ENCODE results near the gene LHFPL2. TPM values are rescaled to one million over a fixed set of nuclear protein-coding genes. Genes with fewer than 3 reads are reported as not detected.

The LHFPL2 gene
- total RNA-seq, 1 experiment from 2014 or later = 49.7 TPM

DNA sequence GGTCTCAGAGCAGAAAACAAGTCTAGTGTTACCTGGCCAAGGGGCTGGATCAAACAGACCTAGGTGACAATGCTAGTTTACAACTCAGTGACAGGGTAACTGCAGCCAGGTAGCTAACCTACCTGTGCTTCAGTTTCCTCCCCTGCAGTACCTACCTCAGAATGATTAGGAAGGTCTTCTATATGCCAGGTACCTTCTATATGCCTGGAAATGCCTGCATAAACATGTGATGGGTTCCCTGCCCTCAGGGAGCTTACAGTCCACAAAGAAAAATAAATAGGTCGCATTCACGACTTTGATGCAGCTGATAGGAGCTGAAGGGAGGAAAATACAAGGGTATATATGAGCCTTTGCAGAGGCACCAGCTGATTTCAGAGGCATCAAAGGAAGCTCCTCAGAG, 16.1 kb downstream of the LHFPL2 start:
- Mint-ChIP-seq H3K9me3 (ENCODE audit: unreplicated experiment) (no peaks in the 10 kb centered on the region), H3K36me3 (ENCODE audit: insufficient read depth, unreplicated experiment) (peaks cover 35% of the 10 kb centered on the region), H3K27me3 (ENCODE audit: insufficient read depth, unreplicated experiment) (no peaks in the 10 kb centered on the region), H3K4me3 (ENCODE audit: unreplicated experiment) (no peak overlapping the region), H3K27ac (ENCODE audit: unreplicated experiment) (peak overlapping the region; percentile 51), H3K4me1 (ENCODE audit: low read depth, unreplicated experiment) (peaks cover 25% of the 10 kb centered on the region)
- ChIA-PET CTCF (interaction anchor here (0.6 kb wide), 1 partner anchor 1509 kb away, joined by 3 read pairs; no protein-coding TSS in a partner anchor), POLR2A (no interaction called here)
- no TSS peak for BruUV-seq (replicated peaks)
- TF ChIP-seq, protein P1, sequence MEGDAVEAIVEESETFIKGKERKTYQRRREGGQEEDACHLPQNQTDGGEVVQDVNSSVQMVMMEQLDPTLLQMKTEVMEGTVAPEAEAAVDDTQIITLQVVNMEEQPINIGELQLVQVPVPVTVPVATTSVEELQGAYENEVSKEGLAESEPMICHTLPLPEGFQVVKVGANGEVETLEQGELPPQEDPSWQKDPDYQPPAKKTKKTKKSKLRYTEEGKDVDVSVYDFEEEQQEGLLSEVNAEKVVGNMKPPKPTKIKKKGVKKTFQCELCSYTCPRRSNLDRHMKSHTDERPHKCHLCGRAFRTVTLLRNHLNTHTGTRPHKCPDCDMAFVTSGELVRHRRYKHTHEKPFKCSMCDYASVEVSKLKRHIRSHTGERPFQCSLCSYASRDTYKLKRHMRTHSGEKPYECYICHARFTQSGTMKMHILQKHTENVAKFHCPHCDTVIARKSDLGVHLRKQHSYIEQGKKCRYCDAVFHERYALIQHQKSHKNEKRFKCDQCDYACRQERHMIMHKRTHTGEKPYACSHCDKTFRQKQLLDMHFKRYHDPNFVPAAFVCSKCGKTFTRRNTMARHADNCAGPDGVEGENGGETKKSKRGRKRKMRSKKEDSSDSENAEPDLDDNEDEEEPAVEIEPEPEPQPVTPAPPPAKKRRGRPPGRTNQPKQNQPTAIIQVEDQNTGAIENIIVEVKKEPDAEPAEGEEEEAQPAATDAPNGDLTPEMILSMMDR (IDR thresholded peaks at IDR 0.05; ENCODE audit: insufficient read depth in 1 of 2, low read depth in 1 of 2, low read length in 1 of 2, severe bottlenecking in 1 of 2, unreplicated experiment in 1 of 2) = no peak
- peaks cover 3% of the 10 kb centered on the region for H3K36me3 ChIP-seq (ENCODE audit: control insufficient read depth, insufficient read depth, low read length)
- no peaks in the 10 kb centered on the region for H3K27me3 ChIP-seq (replicated peaks; ENCODE audit: control insufficient read depth, insufficient read depth, low read length)
- intact Hi-C loops (cut with micrococcal nuclease; ENCODE audit: unreplicated experiment) = no loop called here
- H3K4me3 ChIP-seq (ENCODE audit: low read depth, low read length) = no peak overlapping the region
- no peak for DNase-seq
- H3K4me1 ChIP-seq = peaks cover 11% of the 10 kb centered on the region
- H3K9me3 ChIP-seq = no peaks in the 10 kb centered on the region

DNA sequence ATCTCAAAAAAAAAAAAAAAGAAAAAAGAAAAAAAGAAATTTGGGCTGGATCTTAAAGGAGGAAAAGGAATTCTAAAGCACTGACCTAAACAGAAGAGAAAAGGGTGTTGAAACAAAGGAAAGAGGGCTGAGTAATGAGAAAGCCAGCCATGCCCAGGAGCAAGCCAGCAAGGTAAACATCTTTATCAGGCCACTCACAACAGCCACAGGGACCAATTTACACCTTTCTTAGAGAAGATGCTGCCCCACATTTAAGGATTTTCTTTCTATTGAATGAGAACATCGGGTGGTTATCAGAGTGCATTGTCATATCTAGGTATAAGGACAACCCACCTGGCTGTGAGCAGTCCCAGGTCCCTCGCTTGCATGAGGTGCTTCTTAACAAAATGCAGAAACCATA, 16.6 kb downstream of the LHFPL2 start:
- Histone ChIP-seq H3K9me3 (no peaks in the 10 kb centered on the region), H3K4me3 (ENCODE audit: low read depth, low read length) (no peak overlapping the region), H3K36me3 (ENCODE audit: control insufficient read depth, insufficient read depth, low read length) (peaks cover 3% of the 10 kb centered on the region), H3K4me1 (peaks cover 10% of the 10 kb centered on the region), H3K27me3 (replicated peaks; ENCODE audit: control insufficient read depth, insufficient read depth, low read length) (no peaks in the 10 kb centered on the region)
- BruUV-seq (replicated peaks) = no TSS peak
- DNase-seq = no peak
- no peak overlapping the region for H3K27ac Mint-ChIP-seq (ENCODE audit: unreplicated experiment)
- H3K27me3 Mint-ChIP-seq (ENCODE audit: insufficient read depth, unreplicated experiment) = no peaks in the 10 kb centered on the region
- ChIA-PET CTCF (no interaction called here), POLR2A (no interaction called here)
- no peaks in the 10 kb centered on the region for H3K9me3 Mint-ChIP-seq (ENCODE audit: unreplicated experiment)
- peaks cover 35% of the 10 kb centered on the region for H3K36me3 Mint-ChIP-seq (ENCODE audit: insufficient read depth, unreplicated experiment)
- H3K4me3 Mint-ChIP-seq (ENCODE audit: unreplicated experiment) = no peak overlapping the region
- intact Hi-C loops (cut with micrococcal nuclease; ENCODE audit: unreplicated experiment) = no loop called here
- peaks cover 28% of the 10 kb centered on the region for H3K4me1 Mint-ChIP-seq (ENCODE audit: low read depth, unreplicated experiment)
- TF ChIP-seq, protein P1 (IDR thresholded peaks at IDR 0.05; ENCODE audit: insufficient read depth in 1 of 2, low read depth in 1 of 2, low read length in 1 of 2, severe bottlenecking in 1 of 2, unreplicated experiment in 1 of 2) = no peak

DNA sequence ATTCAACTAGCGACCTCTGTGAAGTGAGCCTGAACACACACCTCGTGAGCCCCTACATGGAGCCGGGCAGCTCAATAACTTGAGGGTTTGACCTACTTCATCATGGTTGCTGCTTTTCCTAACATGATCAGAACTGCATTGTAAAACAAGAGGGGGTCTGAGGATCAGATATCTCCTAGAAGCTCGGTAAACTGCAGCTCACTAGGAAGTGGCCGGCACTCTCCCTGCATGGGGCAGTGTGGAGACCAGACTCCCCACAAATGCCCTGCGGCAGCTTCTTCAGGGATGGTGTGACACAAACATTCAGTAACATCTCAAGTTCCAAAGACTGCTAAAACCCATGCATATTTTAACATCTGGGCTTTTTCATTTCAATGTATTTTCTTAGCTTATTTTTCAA, 18.5 kb downstream of the LHFPL2 start:
- no peak overlapping the region for H3K27ac Mint-ChIP-seq (ENCODE audit: unreplicated experiment)
- CTCF ChIA-PET = no interaction called here
- POLR2A ChIA-PET = no interaction called here
- H3K4me3 Mint-ChIP-seq (ENCODE audit: unreplicated experiment) = no peak overlapping the region
- H3K4me1 Mint-ChIP-seq (ENCODE audit: low read depth, unreplicated experiment) = peaks cover 30% of the 10 kb centered on the region
- peaks cover 19% of the 10 kb centered on the region for H3K4me1 ChIP-seq
- TF ChIP-seq, protein P1 (IDR thresholded peaks at IDR 0.05; ENCODE audit: insufficient read depth in 1 of 2, low read depth in 1 of 2, low read length in 1 of 2, severe bottlenecking in 1 of 2, unreplicated experiment in 1 of 2) = no peak
- intact Hi-C loops (cut with micrococcal nuclease; ENCODE audit: unreplicated experiment) = no loop called here
- BruUV-seq (replicated peaks) = no TSS peak
- no peak overlapping the region for H3K4me3 ChIP-seq (ENCODE audit: low read depth, low read length)
- no peaks in the 10 kb centered on the region for H3K9me3 Mint-ChIP-seq (ENCODE audit: unreplicated experiment)
- no peak for DNase-seq
- H3K27me3 Mint-ChIP-seq (ENCODE audit: insufficient read depth, unreplicated experiment) = no peaks in the 10 kb centered on the region
- peaks cover 3% of the 10 kb centered on the region for H3K36me3 ChIP-seq (ENCODE audit: control insufficient read depth, insufficient read depth, low read length)
- peaks cover 48% of the 10 kb centered on the region for H3K36me3 Mint-ChIP-seq (ENCODE audit: insufficient read depth, unreplicated experiment)
- no peaks in the 10 kb centered on the region for H3K9me3 ChIP-seq
- H3K27me3 ChIP-seq (replicated peaks; ENCODE audit: control insufficient read depth, insufficient read depth, low read length) = no peaks in the 10 kb centered on the region

All from Caco-2 (cell line).